ENCODE results near the gene DCC. TPM values are rescaled to one million over a fixed set of nuclear protein-coding genes. Genes with fewer than 3 reads are reported as not detected.
A peak's percentile ranks its signal among the peaks of the same experiment; 100 is the strongest.

DCC gene
- total and polyA plus RNA-seq, 4 donors: 0.16 to 5.3 (median 2.5) TPM

GRCh38 chr18:53268455-53268854 is 928.5 kb downstream of the DCC start:
- ATAC-seq (ENCODE audit: insufficient read depth, low FRiP score) (no peak), DNase-seq (peak in 1 of 3 donors; percentile 20)
- Histone ChIP-seq H3K4me1 (ENCODE audit: control insufficient read depth in 5 of 5, insufficient read depth in 5 of 5, low read length in 5 of 5) (no peaks in the 10 kb centered on the region), H3K27me3 (ENCODE audit: control insufficient read depth in 3 of 3, insufficient read depth in 3 of 3, low read length in 2 of 3) (no peaks in the 10 kb centered on the region), H3K9me3 (ENCODE audit: control insufficient read depth in 4 of 4, insufficient read depth in 3 of 4, low read length in 3 of 4) (peaks cover 0 to 3% (median 0%) of the 10 kb centered on the region in 4 donors), H3K27ac (ENCODE audit: low read depth in 1 of 2, low read length in 1 of 2) (no peak overlapping the region), H3K4me3 (no peak overlapping the region), H3K9ac (ENCODE audit: insufficient read depth in 1 of 2, low read length in 2 of 2) (no peak overlapping the region), H3K36me3 (ENCODE audit: control insufficient read depth in 4 of 4, insufficient read depth in 4 of 4, low read length in 4 of 4) (no peaks in the 10 kb centered on the region)
- 69 to 88% methylated on average over 3 of the region's 3 CpGs for WGBS, 2 donors
- TF ChIP-seq, protein P1, sequence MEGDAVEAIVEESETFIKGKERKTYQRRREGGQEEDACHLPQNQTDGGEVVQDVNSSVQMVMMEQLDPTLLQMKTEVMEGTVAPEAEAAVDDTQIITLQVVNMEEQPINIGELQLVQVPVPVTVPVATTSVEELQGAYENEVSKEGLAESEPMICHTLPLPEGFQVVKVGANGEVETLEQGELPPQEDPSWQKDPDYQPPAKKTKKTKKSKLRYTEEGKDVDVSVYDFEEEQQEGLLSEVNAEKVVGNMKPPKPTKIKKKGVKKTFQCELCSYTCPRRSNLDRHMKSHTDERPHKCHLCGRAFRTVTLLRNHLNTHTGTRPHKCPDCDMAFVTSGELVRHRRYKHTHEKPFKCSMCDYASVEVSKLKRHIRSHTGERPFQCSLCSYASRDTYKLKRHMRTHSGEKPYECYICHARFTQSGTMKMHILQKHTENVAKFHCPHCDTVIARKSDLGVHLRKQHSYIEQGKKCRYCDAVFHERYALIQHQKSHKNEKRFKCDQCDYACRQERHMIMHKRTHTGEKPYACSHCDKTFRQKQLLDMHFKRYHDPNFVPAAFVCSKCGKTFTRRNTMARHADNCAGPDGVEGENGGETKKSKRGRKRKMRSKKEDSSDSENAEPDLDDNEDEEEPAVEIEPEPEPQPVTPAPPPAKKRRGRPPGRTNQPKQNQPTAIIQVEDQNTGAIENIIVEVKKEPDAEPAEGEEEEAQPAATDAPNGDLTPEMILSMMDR (IDR thresholded peaks at IDR 0.05; ENCODE audit: control extremely low read depth, extremely low read depth): no peak

- DNase-seq (no peak), ATAC-seq (ENCODE audit: insufficient read depth, low FRiP score) (no peak)
- TF ChIP-seq, protein P1 (IDR thresholded peaks at IDR 0.05; ENCODE audit: control extremely low read depth, extremely low read depth): no peak
- Histone ChIP-seq H3K4me3 (no peak overlapping the region), H3K9me3 (ENCODE audit: control insufficient read depth in 4 of 4, insufficient read depth in 3 of 4, low read length in 3 of 4) (no peaks in the 10 kb centered on the region), H3K27me3 (ENCODE audit: control insufficient read depth in 3 of 3, insufficient read depth in 3 of 3, low read length in 2 of 3) (no peaks in the 10 kb centered on the region), H3K27ac (ENCODE audit: low read depth in 1 of 2, low read length in 1 of 2) (no peak overlapping the region), H3K36me3 (ENCODE audit: control insufficient read depth in 4 of 4, insufficient read depth in 4 of 4, low read length in 4 of 4) (no peaks in the 10 kb centered on the region), H3K4me1 (ENCODE audit: control insufficient read depth in 5 of 5, insufficient read depth in 5 of 5, low read length in 5 of 5) (no peaks in the 10 kb centered on the region), H3K9ac (ENCODE audit: insufficient read depth in 1 of 2, low read length in 2 of 2) (no peak overlapping the region)
- WGBS, 2 donors: 84 to 88% methylated on average over 2 of the region's 2 CpGs
Observed at GRCh38 chr18:53281406-53281805, 941.4 kb downstream of the DCC start.

DNA sequence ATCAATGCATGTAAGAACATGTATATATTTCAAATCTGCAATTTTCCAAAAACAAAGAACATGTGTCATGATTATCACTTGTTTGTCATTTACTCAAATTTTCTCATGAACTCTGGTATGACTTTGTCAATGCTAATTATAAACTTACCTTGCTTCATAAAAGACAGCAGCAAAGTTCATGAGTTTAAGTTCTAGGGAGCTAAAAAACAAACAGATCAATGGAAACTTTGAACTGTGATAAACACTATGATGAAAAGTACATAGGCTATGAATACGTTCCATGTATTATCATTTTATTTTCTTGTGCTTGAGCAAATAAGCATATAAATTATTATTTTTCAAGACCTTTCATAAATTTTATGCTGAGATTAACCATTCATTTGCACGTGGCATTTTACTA is 943.7 kb downstream of the DCC start:
- Histone ChIP-seq H3K36me3 (ENCODE audit: control insufficient read depth in 4 of 4, insufficient read depth in 4 of 4, low read length in 4 of 4) (no peaks in the 10 kb centered on the region), H3K4me3 (no peak overlapping the region), H3K4me1 (ENCODE audit: control insufficient read depth in 5 of 5, insufficient read depth in 5 of 5, low read length in 5 of 5) (no peaks in the 10 kb centered on the region), H3K9ac (ENCODE audit: insufficient read depth in 1 of 2, low read length in 2 of 2) (no peak overlapping the region), H3K27ac (ENCODE audit: low read depth in 1 of 2, low read length in 1 of 2) (no peak overlapping the region), H3K27me3 (ENCODE audit: control insufficient read depth in 3 of 3, insufficient read depth in 3 of 3, low read length in 2 of 3) (no peaks in the 10 kb centered on the region), H3K9me3 (ENCODE audit: control insufficient read depth in 4 of 4, insufficient read depth in 3 of 4, low read length in 3 of 4) (no peaks in the 10 kb centered on the region)
- TF ChIP-seq, protein P1 (IDR thresholded peaks at IDR 0.05; ENCODE audit: control extremely low read depth, extremely low read depth): no peak
- WGBS, 2 donors: 71 to 78% methylated on average over 2 of the region's 2 CpGs
- ATAC-seq (ENCODE audit: insufficient read depth, low FRiP score): no peak
- DNase-seq: no peak

- no peak for DNase-seq
- TF ChIP-seq, protein P1 (IDR thresholded peaks at IDR 0.05; ENCODE audit: control extremely low read depth, extremely low read depth): no peak
- no peak overlapping the region for H3K27ac ChIP-seq (ENCODE audit: low read depth in 1 of 2, low read length in 1 of 2)
- H3K4me1 ChIP-seq (ENCODE audit: control insufficient read depth in 5 of 5, insufficient read depth in 5 of 5, low read length in 5 of 5): no peaks in the 10 kb centered on the region
- no peaks in the 10 kb centered on the region for H3K36me3 ChIP-seq (ENCODE audit: control insufficient read depth in 4 of 4, insufficient read depth in 4 of 4, low read length in 4 of 4)
- H3K9me3 ChIP-seq (ENCODE audit: control insufficient read depth in 4 of 4, insufficient read depth in 3 of 4, low read length in 3 of 4): peaks cover 0 to 6% (median under 1%) of the 10 kb centered on the region in 4 donors
- H3K4me3 ChIP-seq: no peak overlapping the region
- ATAC-seq (ENCODE audit: insufficient read depth, low FRiP score): no peak
- H3K9ac ChIP-seq (ENCODE audit: insufficient read depth in 1 of 2, low read length in 2 of 2): no peak overlapping the region
- no peaks in the 10 kb centered on the region for H3K27me3 ChIP-seq (ENCODE audit: control insufficient read depth in 3 of 3, insufficient read depth in 3 of 3, low read length in 2 of 3)
- WGBS, 2 donors: 90% methylated on average over 6 of the region's 6 CpGs
Observed at GRCh38 chr18:53305461-53305860, 965.5 kb downstream of the DCC start.

Measured in lung (tissue), 12 donors.